OCI-LY3 (cell line): Measurements from ENCODE around the gene NBEAL2.

Experiments
- EZH2phosphoT487 ChIP-seq: fragments of 200-600 bp; shearing (Covaris generic); IDR thresholded peaks from 2 replicates; pipeline ENCODE4 v1.6.1; 2018; ENCODE audit warnings: antibody characterized with exemption, mixed run types, low read depth
- TF ChIP-seq, protein P1 (sequence below): fragments of 200-600, 300-600 bp; sonication (generic); IDR thresholded peaks from 2 replicates; pipeline ENCODE4 v1.5.1; 2014; ENCODE audit warnings: antibody characterized with exemption, low read length, low read depth

DNA sequence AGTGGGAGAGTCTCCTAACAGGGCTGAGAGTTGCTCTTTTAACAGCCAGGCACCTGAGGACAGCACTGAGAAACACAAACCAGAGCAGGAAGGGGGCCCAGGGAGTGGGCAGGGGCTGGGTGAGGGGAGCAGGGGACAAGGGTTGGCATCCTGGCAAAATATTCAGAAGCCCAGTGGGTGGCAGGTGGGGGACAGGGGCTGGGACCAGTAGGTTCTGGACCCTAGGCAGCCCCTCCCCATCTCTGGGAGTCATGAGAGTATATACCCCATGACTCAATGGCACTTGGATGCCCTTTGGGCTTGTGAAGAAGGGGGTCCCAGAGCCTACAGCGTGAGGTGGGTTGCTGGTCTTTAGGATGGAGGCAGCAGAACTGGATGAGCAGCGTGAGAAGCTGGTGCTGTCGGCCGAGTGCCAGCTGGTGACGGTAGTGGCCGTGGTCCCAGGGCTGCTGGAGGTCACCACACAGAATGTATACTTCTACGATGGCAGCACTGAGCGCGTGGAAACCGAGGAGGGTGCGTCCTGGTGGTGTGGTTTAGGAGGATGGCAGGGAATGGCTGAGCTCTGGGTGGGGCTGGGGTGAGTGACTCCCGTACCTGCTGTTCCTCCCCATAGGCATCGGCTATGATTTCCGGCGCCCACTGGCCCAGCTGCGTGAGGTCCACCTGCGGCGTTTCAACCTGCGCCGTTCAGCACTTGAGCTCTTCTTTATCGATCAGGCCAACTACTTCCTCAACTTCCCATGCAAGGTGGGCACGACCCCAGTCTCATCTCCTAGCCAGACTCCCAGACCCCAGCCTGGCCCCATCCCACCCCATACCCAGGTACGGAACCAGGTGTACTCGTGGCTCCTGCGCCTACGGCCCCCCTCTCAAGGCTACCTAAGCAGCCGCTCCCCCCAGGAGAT lies 24.2 kb downstream of the NBEAL2 start:
- TF ChIP-seq, protein P1, sequence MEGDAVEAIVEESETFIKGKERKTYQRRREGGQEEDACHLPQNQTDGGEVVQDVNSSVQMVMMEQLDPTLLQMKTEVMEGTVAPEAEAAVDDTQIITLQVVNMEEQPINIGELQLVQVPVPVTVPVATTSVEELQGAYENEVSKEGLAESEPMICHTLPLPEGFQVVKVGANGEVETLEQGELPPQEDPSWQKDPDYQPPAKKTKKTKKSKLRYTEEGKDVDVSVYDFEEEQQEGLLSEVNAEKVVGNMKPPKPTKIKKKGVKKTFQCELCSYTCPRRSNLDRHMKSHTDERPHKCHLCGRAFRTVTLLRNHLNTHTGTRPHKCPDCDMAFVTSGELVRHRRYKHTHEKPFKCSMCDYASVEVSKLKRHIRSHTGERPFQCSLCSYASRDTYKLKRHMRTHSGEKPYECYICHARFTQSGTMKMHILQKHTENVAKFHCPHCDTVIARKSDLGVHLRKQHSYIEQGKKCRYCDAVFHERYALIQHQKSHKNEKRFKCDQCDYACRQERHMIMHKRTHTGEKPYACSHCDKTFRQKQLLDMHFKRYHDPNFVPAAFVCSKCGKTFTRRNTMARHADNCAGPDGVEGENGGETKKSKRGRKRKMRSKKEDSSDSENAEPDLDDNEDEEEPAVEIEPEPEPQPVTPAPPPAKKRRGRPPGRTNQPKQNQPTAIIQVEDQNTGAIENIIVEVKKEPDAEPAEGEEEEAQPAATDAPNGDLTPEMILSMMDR = no peak
- no peak for TF ChIP-seq EZH2phosphoT487
